WTC11 (cell line): ENCODE measurements around the gene SLC38A10. TPM values are rescaled to one million over a fixed set of nuclear protein-coding genes. Genes with fewer than 3 reads are reported as not detected.

Experiments
- ATAC-seq: fragments of 200-7000 bp; cut with Tn5 transposase; 2 replicates; pipeline ENCODE4 v1.10.0; 2021; ENCODE audit warnings: mild to moderate bottlenecking, moderate library complexity
- CTCF ChIA-PET: fragments of 300-600 bp; sonication (Branson Sonifier 250); formaldehyde crosslinking; loops from one replicate; lab custom pipeline; 2021; ENCODE audit warnings: antibody characterized with exemption; lab: Charles Lee
- POLR2A ChIA-PET: fragments of 350-600 bp; sonication (Branson Sonifier 250); formaldehyde crosslinking; loops from one replicate; lab custom pipeline; 2021; ENCODE audit warnings: antibody characterized with exemption; lab: Charles Lee
- DNase-seq: peaks from one replicate; pipeline ENCODE4 v3.0.0; 2021; ENCODE audit warnings: low spot score
- H3K27ac Mint-ChIP-seq: 2 replicates; pipeline ENCODE4 v1.8.0; 2021; ENCODE audit warnings: mixed read lengths
- H3K27me3 Mint-ChIP-seq: 2 replicates; pipeline ENCODE4 v1.8.0; 2021; ENCODE audit warnings: low read depth, mild to moderate bottlenecking, moderate library complexity, mixed read lengths
- H3K36me3 Mint-ChIP-seq: 2 replicates; pipeline ENCODE4 v1.8.0; 2021; ENCODE audit warnings: mixed read lengths
- H3K4me1 Mint-ChIP-seq: 2 replicates; pipeline ENCODE4 v1.8.0; 2022; ENCODE audit warnings: mixed read lengths
- H3K4me3 Mint-ChIP-seq: 2 replicates; pipeline ENCODE4 v1.8.0; 2021; ENCODE audit warnings: mild to moderate bottlenecking, moderate library complexity, mixed read lengths
- H3K9me3 Mint-ChIP-seq: 2 replicates; pipeline ENCODE4 v1.8.0; 2021; ENCODE audit warnings: mixed read lengths
- ARID4B ChIP-seq: sonication (generic); formaldehyde crosslinking; IDR thresholded peaks from 2 replicates; pipeline ENCODE4 v1.8.0; 2023; ENCODE audit warnings: missing genetic modification reagents, mild to moderate bottlenecking, borderline replicate concordance
- HMGXB4 ChIP-seq: sonication (generic); formaldehyde crosslinking; IDR thresholded peaks from 2 replicates; pipeline ENCODE4 v1.8.1; 2023; ENCODE audit warnings: mild to moderate bottlenecking, moderate library complexity, missing genetic modification reagents
- MAX ChIP-seq: sonication (generic); formaldehyde crosslinking; IDR thresholded peaks from 2 replicates; pipeline ENCODE4 v1.8.0; 2022; ENCODE audit warnings: mild to moderate bottlenecking, missing genetic modification reagents
- MYBL2 ChIP-seq: sonication (generic); formaldehyde crosslinking; IDR thresholded peaks from 2 replicates; pipeline ENCODE4 v1.8.1; 2023; ENCODE audit warnings: mild to moderate bottlenecking, moderate library complexity, missing genetic modification reagents
- SP1 ChIP-seq: sonication (generic); formaldehyde crosslinking; conservative IDR thresholded peaks from 2 replicates; pipeline ENCODE4 v1.8.1; 2022; ENCODE audit warnings: missing genetic modification reagents
- TEAD1 ChIP-seq: sonication (generic); formaldehyde crosslinking; IDR thresholded peaks from 2 replicates; pipeline ENCODE4 v1.8.0; 2022; ENCODE audit warnings: mild to moderate bottlenecking, missing genetic modification reagents
- TEAD4 ChIP-seq: sonication (generic); formaldehyde crosslinking; IDR thresholded peaks from 2 replicates; pipeline ENCODE4 v1.8.0; 2022; ENCODE audit warnings: mild to moderate bottlenecking, missing genetic modification reagents
- ZNF423 ChIP-seq: fragments of 250-450 bp; sonication (Bioruptor Pico); IDR thresholded peaks from 2 replicates; pipeline ENCODE4 v2.1.2; 2022; ENCODE audit warnings: mild to moderate bottlenecking, moderate library complexity
- ZNF671 ChIP-seq: fragments of 250-450 bp; sonication (Bioruptor Pico); IDR thresholded peaks from 2 replicates; pipeline ENCODE4 v1.8.0; 2021; ENCODE audit warnings: mild to moderate bottlenecking
- total RNA-seq: library from RNA; stranded (reverse); gene quantifications from 3 replicates; pipeline ENCODE4 v1.2.3, GENCODE V29; 2021

SLC38A10 gene
- total RNA-seq, 1 experiment from 2014 or later = 47.0 TPM

GRCh38 chr17:81295031-81295675 is at the start of gene SLC38A10 (continued):
- TF ChIP-seq ARID4B (CRISPR knock-in tag) (peak; percentile 41; the same call in 1 of the 2 replicates), SP1 (CRISPR knock-in tag) (peak; percentile 73), MYBL2 (CRISPR knock-in tag) (no peak)
- TF ChIP-seq, all 79 proteins: peak for 13

- POLR2A ChIA-PET = interaction anchor here (3.4 kb wide), 1 partner anchor 52 kb away, joined by 12 read pairs; the partner anchor contains the start of gene BAHCC1
- CTCF ChIA-PET = no interaction called here
- Mint-ChIP-seq H3K4me1 (peaks cover 34% of the 10 kb centered on the region), H3K36me3 (no peaks in the 10 kb centered on the region), H3K27me3 (peaks cover 77% of the 10 kb centered on the region), H3K9me3 (no peaks in the 10 kb centered on the region), H3K4me3 (peak overlapping the region; percentile 90), H3K27ac (peak overlapping the region; percentile 70)
- DNase-seq (peak; percentile 49), ATAC-seq (peak; percentile 11)
- TF ChIP-seq TEAD1 (CRISPR knock-in tag) (0 out of 2 replicates have a peak, but pooled peaks have one; percentile 50), TEAD4 (CRISPR knock-in tag) (no peak), ZNF423 (CRISPR knock-in tag) (peak; percentile 61)
These were observed 47.4 kb upstream of the SLC38A10 start for GRCh38 chr17:81342269-81343070.

- Mint-ChIP-seq H3K27me3 (peaks cover 69% of the 10 kb centered on the region), H3K27ac (no peak overlapping the region; the same call in 1 of the 2 replicates), H3K4me3 (peak overlapping the region; percentile 90), H3K4me1 (peaks cover 34% of the 10 kb centered on the region), H3K36me3 (no peaks in the 10 kb centered on the region), H3K9me3 (no peaks in the 10 kb centered on the region)
- ChIA-PET POLR2A (interaction anchor here (0.5 to 3.4 kb wide), 4 partner anchors 53 to 70 kb away, joined by 3 to 12 read pairs (median 5); partner anchors contain the start of gene BAHCC1), CTCF (interaction anchor here (1.0 to 3.3 kb wide), 4 partner anchors 53 to 99 kb away, joined by 3 to 19 read pairs (median 4); partner anchors contain the start of gene BAHCC1)
- ATAC-seq (no peak), DNase-seq (no peak)
- TF ChIP-seq MYBL2 (CRISPR knock-in tag) = no peak
- TF ChIP-seq HMGXB4 = peak; percentile 29; the same call in 1 of the 2 replicates
- peak; percentile 28; the same call in 1 of the 2 replicates for TF ChIP-seq MAX (CRISPR knock-in tag)
- TF ChIP-seq ZNF671 (CRISPR knock-in tag) = no peak
These were observed 46.6 kb upstream of the SLC38A10 start for GRCh38 chr17:81341516-81342268.
